ENCODE measurements around the gene CLDN19.

The CLDN19 gene

GRCh38 chr1:42692911-42693310 is 47.1 kb downstream of the CLDN19 start:
- no peak for TF ChIP-seq MYC (IDR thresholded peaks at IDR 0.05; ENCODE audit: low read depth, low read length)
- no peak for TF ChIP-seq POLR2A (IDR thresholded peaks at IDR 0.05; ENCODE audit: extremely low read depth, insufficient read length)
- no peak for TF ChIP-seq MAX (IDR thresholded peaks at IDR 0.05; ENCODE audit: low read depth, low read length)
- no peak for TF ChIP-seq CTCF (IDR thresholded peaks at IDR 0.05; ENCODE audit: low read depth, low read length)
- DNase-seq (ENCODE audit: low read depth), result no peak
- H3K4me3 ChIP-seq (ENCODE audit: low read depth, low read length), result peak overlapping the region; percentile 3

- no peak for TF ChIP-seq CTCF (IDR thresholded peaks at IDR 0.05; ENCODE audit: low read depth, low read length)
- TF ChIP-seq MAX (IDR thresholded peaks at IDR 0.05; ENCODE audit: low read depth, low read length), result no peak
- TF ChIP-seq MYC (IDR thresholded peaks at IDR 0.05; ENCODE audit: low read depth, low read length), result no peak
- no peak for TF ChIP-seq POLR2A (IDR thresholded peaks at IDR 0.05; ENCODE audit: extremely low read depth, insufficient read length)
- peak overlapping the region; percentile 3 for H3K4me3 ChIP-seq (ENCODE audit: low read depth, low read length)
Observed at GRCh38 chr1:42692461-42692860, 47.6 kb downstream of the CLDN19 start.

GRCh38 chr1:42691157-42691498 is 48.9 kb downstream of the CLDN19 start:
- DNase-seq (ENCODE audit: low read depth), result no peak
- H3K4me3 ChIP-seq (ENCODE audit: low read depth, low read length), result peak overlapping the region; percentile 35
- TF ChIP-seq MYC (IDR thresholded peaks at IDR 0.05; ENCODE audit: low read depth, low read length), result no peak
- no peak for TF ChIP-seq MAX (IDR thresholded peaks at IDR 0.05; ENCODE audit: low read depth, low read length)
- no peak for TF ChIP-seq POLR2A (IDR thresholded peaks at IDR 0.05; ENCODE audit: extremely low read depth, insufficient read length)
- TF ChIP-seq CTCF (IDR thresholded peaks at IDR 0.05; ENCODE audit: low read depth, low read length), result no peak

More at GRCh38 chr1:42692461-42692860, 47.6 kb downstream of the CLDN19 start:
- DNase-seq (ENCODE audit: low read depth), result no peak

- DNase-seq (ENCODE audit: low read depth), result no peak
- H3K4me3 ChIP-seq (ENCODE audit: low read depth, low read length), result peak overlapping the region; percentile 35
- TF ChIP-seq MAX (IDR thresholded peaks at IDR 0.05; ENCODE audit: low read depth, low read length) (no peak), POLR2A (IDR thresholded peaks at IDR 0.05; ENCODE audit: extremely low read depth, insufficient read length) (no peak), CTCF (IDR thresholded peaks at IDR 0.05; ENCODE audit: low read depth, low read length) (no peak), MYC (IDR thresholded peaks at IDR 0.05; ENCODE audit: low read depth, low read length) (no peak)
Observed at GRCh38 chr1:42690477-42691156, 49.4 kb downstream of the CLDN19 start.

GRCh38 chr1:42689912-42690311 is 50.1 kb downstream of the CLDN19 start:
- DNase-seq (ENCODE audit: low read depth), result no peak
- TF ChIP-seq CTCF (IDR thresholded peaks at IDR 0.05; ENCODE audit: low read depth, low read length) (no peak), MYC (IDR thresholded peaks at IDR 0.05; ENCODE audit: low read depth, low read length) (no peak), POLR2A (IDR thresholded peaks at IDR 0.05; ENCODE audit: extremely low read depth, insufficient read length) (no peak), MAX (IDR thresholded peaks at IDR 0.05; ENCODE audit: low read depth, low read length) (no peak)
- peak overlapping the region; percentile 98 for H3K4me3 ChIP-seq (ENCODE audit: low read depth, low read length)

Data from NB4 (cell line).